Suprapubic skin (tissue), 4 donors: Measurements from ENCODE around the gene RAB8A. TPM values are rescaled to one million over a fixed set of nuclear protein-coding genes. Genes with fewer than 3 reads are reported as not detected.
A peak's percentile ranks its signal among the peaks of the same experiment; 100 is the strongest.

Source experiments
- DNase-seq, 2 donors: peaks; one replicate each; pipeline ENCODE4 v3.0.0-alpha.2; 2019; ENCODE audit warnings: low spot score in 2 of 2
- H3K27ac ChIP-seq: fragments of 200-600 bp; sonication (generic); one replicate; pipeline ENCODE4 v1.5.1; 2019
- H3K27me3 ChIP-seq: fragments of 200-600 bp; sonication (generic); one replicate; pipeline ENCODE4 v1.5.1; 2019
- H3K36me3 ChIP-seq: fragments of 200-600 bp; sonication (generic); one replicate; pipeline ENCODE4 v1.5.1; 2019
- H3K4me1 ChIP-seq: fragments of 200-600 bp; sonication (generic); one replicate; pipeline ENCODE4 v1.5.1; 2019
- H3K4me3 ChIP-seq: fragments of 200-600 bp; sonication (generic); one replicate; pipeline ENCODE4 v1.5.1; 2019; ENCODE audit warnings: mild to moderate bottlenecking
- H3K9me3 ChIP-seq: fragments of 200-600 bp; sonication (generic); one replicate; pipeline ENCODE4 v1.5.1; 2019
- CTCF ChIP-seq, 2 donors: fragments of 200-600 bp in 1 of 2; fragments of 450-650 bp in 1 of 2; sonication (generic) in 1 of 2; IDR thresholded peaks; one replicate each; pipeline ENCODE4 v1.5.1; 2016 to 2019; ENCODE audit warnings: antibody characterized with exemption in 2 of 2, mild to moderate bottlenecking in 1 of 2, moderate library complexity in 1 of 2
- EP300 ChIP-seq: sonication (generic); formaldehyde crosslinking; IDR thresholded peaks from one replicate; pipeline ENCODE4 v1.6.1; 2017; ENCODE audit warnings: antibody characterized with exemption
- POLR2A ChIP-seq, 2 donors: fragments of 450-650 bp; IDR thresholded peaks; one replicate each; pipeline ENCODE4 v1.6.1; 2017; ENCODE audit warnings: antibody characterized with exemption in 2 of 2, mild to moderate bottlenecking in 2 of 2, moderate library complexity in 2 of 2
- POLR2AphosphoS5 ChIP-seq, 3 donors: sonication (generic); formaldehyde crosslinking; IDR thresholded peaks; one replicate each; pipeline ENCODE4 v1.6.1; 2017; ENCODE audit warnings: antibody characterized with exemption in 3 of 3
- WGBS: methylation state at CpG from one replicate; pipeline ENCODE4 v1.1.5; 2018; 5-methylcytosine and 5-hydroxymethylcytosine counted together
- total RNA-seq, 4 donors: library from RNA; depleted of rRNA; stranded (reverse); fragments of >200 nt; gene quantifications; one replicate each; pipeline ENCODE4 v1.1.0, GENCODE V29; 2016

Gene RAB8A
- total RNA-seq, 4 donors from 2014 or later = 48.9 to 61.9 (median 58.5) TPM

DNA sequence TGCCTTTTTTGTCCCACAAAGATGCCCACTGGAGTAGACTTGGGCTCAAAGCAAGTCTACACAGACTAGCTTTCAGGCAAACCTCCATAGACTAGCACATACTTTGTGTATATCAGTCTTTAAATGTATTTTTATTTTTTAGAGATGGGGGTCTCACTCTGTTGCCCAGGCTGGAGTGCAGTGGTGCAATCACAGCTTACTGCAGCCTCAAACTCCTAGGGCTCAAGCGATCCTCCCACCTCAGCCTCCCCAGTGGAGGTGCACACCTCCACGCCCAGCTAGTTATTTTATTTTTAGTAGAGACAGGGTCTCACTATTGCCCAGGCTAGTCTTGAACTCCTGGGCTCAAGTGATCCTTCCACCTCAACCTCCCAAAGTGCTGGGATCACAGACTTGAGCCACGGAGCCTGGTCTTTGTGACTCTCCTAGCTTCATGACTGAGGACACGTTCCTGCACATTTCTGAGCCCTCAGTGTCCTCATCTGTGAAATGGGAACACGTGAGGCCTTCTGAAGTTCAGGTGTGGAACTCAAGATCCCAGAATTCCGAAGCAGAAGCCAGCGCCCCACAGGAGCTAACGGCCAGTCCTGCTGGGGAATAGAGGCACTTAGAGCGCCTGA lies 40.5 kb upstream of the RAB8A start:
- no peaks in the 10 kb centered on the region for H3K9me3 ChIP-seq
- no peak for TF ChIP-seq CTCF (IDR thresholded peaks at IDR 0.05)
- TF ChIP-seq POLR2AphosphoS5 (IDR thresholded peaks at IDR 0.05) = no peak
- no peak for TF ChIP-seq EP300
- no peak for TF ChIP-seq POLR2A (IDR thresholded peaks at IDR 0.05)
- WGBS = 82% methylated on average over 9 of the region's 9 CpGs
- H3K27ac ChIP-seq = peak overlapping the region; percentile 82
- no peaks in the 10 kb centered on the region for H3K36me3 ChIP-seq
- peak overlapping the region; percentile 51 for H3K4me3 ChIP-seq
- no peaks in the 10 kb centered on the region for H3K27me3 ChIP-seq
- no peak for DNase-seq
- peaks cover 61% of the 10 kb centered on the region for H3K4me1 ChIP-seq

DNA sequence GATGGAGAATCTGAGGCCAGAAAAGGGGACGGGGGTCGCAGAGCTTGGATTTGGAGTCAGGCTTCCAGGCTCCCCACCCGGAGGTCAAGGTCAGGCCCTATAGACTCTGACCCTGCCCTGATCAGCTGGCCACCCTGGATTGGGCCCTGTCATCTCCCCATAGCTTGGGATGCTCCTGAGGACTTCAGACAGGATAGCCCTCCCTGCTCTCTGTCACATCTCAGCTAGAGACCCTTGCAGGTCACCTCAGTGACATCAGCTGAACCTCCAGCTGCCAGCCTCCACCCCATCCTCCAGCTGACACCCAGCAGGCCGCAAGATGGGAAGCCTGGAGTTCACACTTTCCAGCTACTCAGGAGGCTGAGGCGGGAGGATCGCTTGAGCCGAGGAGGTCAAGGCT lies 38.2 kb upstream of the RAB8A start:
- TF ChIP-seq EP300 = no peak
- TF ChIP-seq CTCF (IDR thresholded peaks at IDR 0.05) = no peak
- TF ChIP-seq POLR2AphosphoS5 (IDR thresholded peaks at IDR 0.05) = no peak
- TF ChIP-seq POLR2A (IDR thresholded peaks at IDR 0.05) = no peak
- H3K27ac ChIP-seq = no peak overlapping the region
- peaks cover 55% of the 10 kb centered on the region for H3K4me1 ChIP-seq
- H3K27me3 ChIP-seq = no peaks in the 10 kb centered on the region
- WGBS = 91% methylated on average over 5 of the region's 7 CpGs
- H3K4me3 ChIP-seq = no peak overlapping the region
- H3K36me3 ChIP-seq = no peaks in the 10 kb centered on the region
- DNase-seq = peak in 1 of 2 donors; percentile 51
- no peaks in the 10 kb centered on the region for H3K9me3 ChIP-seq

DNA sequence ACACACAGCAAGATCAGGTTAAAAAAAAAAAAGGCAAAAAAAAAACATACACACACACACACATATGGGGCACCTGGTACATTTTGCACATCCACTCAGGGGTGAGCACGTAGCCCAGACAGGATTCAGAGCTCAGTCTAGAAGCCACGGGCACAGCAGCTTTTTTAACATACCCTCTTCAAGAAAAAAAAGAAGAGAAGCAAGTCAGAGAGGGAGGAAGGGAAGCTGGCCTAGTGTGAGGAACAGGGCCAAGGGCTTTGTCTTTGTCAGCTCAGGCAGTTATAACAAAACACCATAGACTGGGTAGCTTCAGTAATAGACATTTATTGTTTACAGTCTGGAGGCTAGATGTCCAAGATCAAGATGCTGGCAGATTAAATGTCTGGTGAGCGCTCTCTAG lies 37.7 kb upstream of the RAB8A start:
- 57% methylated on average over 2 of the region's 3 CpGs for WGBS
- no peaks in the 10 kb centered on the region for H3K36me3 ChIP-seq
- H3K27ac ChIP-seq = peak overlapping the region; percentile 24
- peak in 1 of 2 donors; percentile 31 for DNase-seq
- H3K9me3 ChIP-seq = no peaks in the 10 kb centered on the region
- TF ChIP-seq EP300 (no peak), POLR2A (IDR thresholded peaks at IDR 0.05) (no peak), POLR2AphosphoS5 (IDR thresholded peaks at IDR 0.05) (no peak), CTCF (IDR thresholded peaks at IDR 0.05) (no peak)
- H3K27me3 ChIP-seq = no peaks in the 10 kb centered on the region
- no peak overlapping the region for H3K4me3 ChIP-seq
- peaks cover 55% of the 10 kb centered on the region for H3K4me1 ChIP-seq

- no peaks in the 10 kb centered on the region for H3K36me3 ChIP-seq
- WGBS = 92% methylated on average over 10 of the region's 10 CpGs
- DNase-seq = peak in 1 of 2 donors; percentile 50
- H3K27me3 ChIP-seq = no peaks in the 10 kb centered on the region
- peak overlapping the region; percentile 98 for H3K27ac ChIP-seq
- H3K9me3 ChIP-seq = no peaks in the 10 kb centered on the region
- TF ChIP-seq POLR2AphosphoS5 (IDR thresholded peaks at IDR 0.05) = no peak
- no peak for TF ChIP-seq POLR2A (IDR thresholded peaks at IDR 0.05)
- TF ChIP-seq EP300 = no peak
- TF ChIP-seq CTCF (IDR thresholded peaks at IDR 0.05) = no peak
- no peak overlapping the region for H3K4me3 ChIP-seq
- H3K4me1 ChIP-seq = peaks cover 58% of the 10 kb centered on the region
Measured at GRCh38 chr19:16074488-16075365, 37.0 kb upstream of the RAB8A start.
